Hepatocyte (in vitro differentiated cells): ENCODE data around the gene FAM81A. TPM values are rescaled to one million over a fixed set of nuclear protein-coding genes. Genes with fewer than 3 reads are reported as not detected.
"Not testable (repeated sequence)": the region's sequence is repeated elsewhere in the genome, so short reads cannot be mapped to it uniquely, and the experiment has no call there.

Source experiments
- DNase-seq: peaks from one replicate; pipeline ENCODE4 v3.0.0-alpha.2; 2016; ENCODE audit warnings: low spot score
- H2AFZ ChIP-seq: fragments of 200-600 bp; sonication (generic); 2 replicates; pipeline ENCODE4 v1.6.0; 2016; ENCODE audit warnings: antibody characterized with exemption, mild to moderate bottlenecking
- H3K27ac ChIP-seq: fragments of 200-600 bp; sonication (generic); 2 replicates; pipeline ENCODE4 v1.5.1; 2016; ENCODE audit warnings: mild to moderate bottlenecking
- H3K27me3 ChIP-seq: fragments of 200-600 bp; sonication (generic); 2 replicates; pipeline ENCODE4 v1.6.1; 2016
- H3K36me3 ChIP-seq: fragments of 200-600 bp; sonication (generic); replicated peaks from 2 replicates; pipeline ENCODE4 v1.5.1; 2016; ENCODE audit warnings: low read depth; ENCODE audit not compliant: insufficient read depth
- H3K4me1 ChIP-seq: fragments of 200-600 bp; sonication (generic); 2 replicates; pipeline ENCODE4 v1.5.1; 2016; ENCODE audit warnings: mild to moderate bottlenecking, moderate library complexity; ENCODE audit not compliant: insufficient read depth
- H3K4me2 ChIP-seq: fragments of 200-600 bp; sonication (generic); 2 replicates; pipeline ENCODE4 v1.6.0; 2016
- H3K4me3 ChIP-seq: fragments of 200-600 bp; sonication (generic); 2 replicates; pipeline ENCODE4 v1.5.1; 2016; ENCODE audit warnings: mild to moderate bottlenecking
- H3K79me2 ChIP-seq: fragments of 200-600 bp; sonication (generic); 2 replicates; pipeline ENCODE4 v1.6.0; 2017; ENCODE audit warnings: mild to moderate bottlenecking
- H3K9me2 ChIP-seq: fragments of 200-600 bp; sonication (generic); replicated peaks from 2 replicates; pipeline ENCODE4 v1.6.0; 2017; ENCODE audit warnings: mild to moderate bottlenecking; ENCODE audit not compliant: insufficient read depth
- H3K9me3 ChIP-seq: fragments of 200-600 bp; sonication (generic); 2 replicates; pipeline ENCODE4 v1.5.1; 2016; ENCODE audit warnings: low read depth, mild to moderate bottlenecking
- H4K20me1 ChIP-seq: fragments of 200-600 bp; sonication (generic); 2 replicates; pipeline ENCODE4 v1.6.0; 2016; ENCODE audit warnings: mild to moderate bottlenecking; ENCODE audit not compliant: insufficient read depth, poor library complexity, severe bottlenecking
- EZH2 ChIP-seq: fragments of 200-600 bp; sonication (generic); IDR thresholded peaks from 2 replicates; pipeline ENCODE4 v1.6.1; 2016; ENCODE audit warnings: antibody characterized with exemption, mild to moderate bottlenecking, borderline replicate concordance
- EZH2phosphoT487 ChIP-seq: fragments of 200-600 bp; sonication (generic); IDR thresholded peaks from one replicate; pipeline ENCODE4 v1.6.1; 2018; ENCODE audit warnings: antibody characterized with exemption, mild to moderate bottlenecking, low read depth, moderate library complexity; ENCODE audit not compliant: unreplicated experiment, severe bottlenecking
- WGBS: methylation state at CpG from one replicate; pipeline ENCODE4 v1.1.6; 2016; ENCODE audit warnings: low lambda C conversion rate; ENCODE audit errors: missing lambda C conversion rate; 5-methylcytosine and 5-hydroxymethylcytosine counted together
- polyA plus RNA-seq: library from polyadenylated mRNA; unstranded; fragments of >200 nt; fragmentation: Nextera tagmentation; extraction: Ambion mirVana; gene quantifications from 2 replicates; pipeline ENCODE4 v1.2.1, GENCODE V29; 2016
- total RNA-seq: library from RNA; depleted of rRNA; stranded (reverse); fragments of >200 nt; gene quantifications from 2 replicates; pipeline ENCODE4 v1.2.3, GENCODE V29; 2014
- TF ChIP-seq, protein P1 (sequence below): fragments of 200-600 bp; sonication (generic); IDR thresholded peaks from 2 replicates; pipeline ENCODE4 v1.5.1; 2016; ENCODE audit warnings: antibody characterized with exemption, mild to moderate bottlenecking; ENCODE audit not compliant: poor library complexity

The FAM81A gene
- total and polyA plus RNA-seq, 2 experiments from 2014 or later: 0.47 to 0.85 TPM

DNA sequence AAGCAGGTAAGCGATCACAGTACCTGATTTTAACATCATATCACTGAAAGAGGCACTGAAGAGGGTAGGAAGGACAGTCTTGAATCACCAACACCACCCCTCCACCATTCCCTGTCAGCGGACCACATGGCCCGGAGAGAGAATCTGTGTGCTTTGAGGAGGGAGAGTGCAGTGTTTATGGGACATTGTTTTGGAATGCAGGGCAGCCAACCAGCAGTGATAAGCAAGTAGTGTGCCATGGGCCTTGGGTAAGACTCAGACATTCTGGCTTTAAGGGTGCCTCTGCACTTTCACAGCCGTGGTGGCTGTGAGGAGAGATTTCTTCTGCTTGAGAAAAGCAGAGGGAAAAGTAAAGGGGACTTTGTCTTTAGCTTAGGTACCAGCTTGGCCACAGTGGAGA, 46.4 kb downstream of the FAM81A start:
- Histone ChIP-seq H3K9me2 (no peaks in the 10 kb centered on the region), H3K4me2 (no peak overlapping the region), H3K79me2 (no peaks in the 10 kb centered on the region), H3K4me1 (no peaks in the 10 kb centered on the region), H3K27ac (no peak overlapping the region), H4K20me1 (no peaks in the 10 kb centered on the region), H3K9me3 (no peaks in the 10 kb centered on the region), H3K4me3 (no peak overlapping the region), H3K27me3 (no peaks in the 10 kb centered on the region), H2AFZ (no peak overlapping the region), H3K36me3 (no peaks in the 10 kb centered on the region)
- 93% methylated on average over 4 of the region's 4 CpGs for WGBS
- DNase-seq: no peak
- TF ChIP-seq EZH2 (no peak), EZH2phosphoT487 (no peak)
- TF ChIP-seq, protein P1, sequence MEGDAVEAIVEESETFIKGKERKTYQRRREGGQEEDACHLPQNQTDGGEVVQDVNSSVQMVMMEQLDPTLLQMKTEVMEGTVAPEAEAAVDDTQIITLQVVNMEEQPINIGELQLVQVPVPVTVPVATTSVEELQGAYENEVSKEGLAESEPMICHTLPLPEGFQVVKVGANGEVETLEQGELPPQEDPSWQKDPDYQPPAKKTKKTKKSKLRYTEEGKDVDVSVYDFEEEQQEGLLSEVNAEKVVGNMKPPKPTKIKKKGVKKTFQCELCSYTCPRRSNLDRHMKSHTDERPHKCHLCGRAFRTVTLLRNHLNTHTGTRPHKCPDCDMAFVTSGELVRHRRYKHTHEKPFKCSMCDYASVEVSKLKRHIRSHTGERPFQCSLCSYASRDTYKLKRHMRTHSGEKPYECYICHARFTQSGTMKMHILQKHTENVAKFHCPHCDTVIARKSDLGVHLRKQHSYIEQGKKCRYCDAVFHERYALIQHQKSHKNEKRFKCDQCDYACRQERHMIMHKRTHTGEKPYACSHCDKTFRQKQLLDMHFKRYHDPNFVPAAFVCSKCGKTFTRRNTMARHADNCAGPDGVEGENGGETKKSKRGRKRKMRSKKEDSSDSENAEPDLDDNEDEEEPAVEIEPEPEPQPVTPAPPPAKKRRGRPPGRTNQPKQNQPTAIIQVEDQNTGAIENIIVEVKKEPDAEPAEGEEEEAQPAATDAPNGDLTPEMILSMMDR: no peak

DNA sequence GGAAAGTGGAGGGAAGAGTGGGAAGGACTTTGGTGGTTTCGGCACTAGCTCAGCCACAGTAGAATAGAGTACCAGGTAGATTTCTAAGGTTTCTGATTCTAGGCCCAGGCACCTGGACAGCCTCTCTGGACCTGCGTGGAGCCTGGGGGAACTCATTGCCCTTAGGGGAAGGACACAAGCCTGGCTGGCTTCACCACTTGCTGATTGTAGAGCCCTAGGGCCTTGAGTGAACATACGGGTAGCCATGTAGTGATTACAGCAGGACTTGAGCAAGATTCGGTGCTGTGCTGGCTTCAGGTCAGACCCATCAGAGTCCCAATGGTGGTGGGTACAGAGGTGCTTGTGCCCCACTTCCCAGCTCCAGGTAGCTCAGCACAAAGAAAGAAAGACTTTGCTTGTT, 47.0 kb downstream of the FAM81A start:
- H3K79me2 ChIP-seq: no peaks in the 10 kb centered on the region
- no peak overlapping the region for H2AFZ ChIP-seq
- H3K27me3 ChIP-seq: no peaks in the 10 kb centered on the region
- H3K9me3 ChIP-seq: no peaks in the 10 kb centered on the region
- H3K4me1 ChIP-seq: no peaks in the 10 kb centered on the region
- H3K4me2 ChIP-seq: no peak overlapping the region
- DNase-seq: no peak
- no peaks in the 10 kb centered on the region for H3K36me3 ChIP-seq
- no peaks in the 10 kb centered on the region for H3K9me2 ChIP-seq
- H3K4me3 ChIP-seq: no peak overlapping the region
- 96% methylated on average over 4 of the region's 4 CpGs for WGBS
- H4K20me1 ChIP-seq: no peaks in the 10 kb centered on the region
- H3K27ac ChIP-seq: no peak overlapping the region
- TF ChIP-seq, protein P1: no peak
- TF ChIP-seq EZH2: no peak
- TF ChIP-seq EZH2phosphoT487: no peak

DNA sequence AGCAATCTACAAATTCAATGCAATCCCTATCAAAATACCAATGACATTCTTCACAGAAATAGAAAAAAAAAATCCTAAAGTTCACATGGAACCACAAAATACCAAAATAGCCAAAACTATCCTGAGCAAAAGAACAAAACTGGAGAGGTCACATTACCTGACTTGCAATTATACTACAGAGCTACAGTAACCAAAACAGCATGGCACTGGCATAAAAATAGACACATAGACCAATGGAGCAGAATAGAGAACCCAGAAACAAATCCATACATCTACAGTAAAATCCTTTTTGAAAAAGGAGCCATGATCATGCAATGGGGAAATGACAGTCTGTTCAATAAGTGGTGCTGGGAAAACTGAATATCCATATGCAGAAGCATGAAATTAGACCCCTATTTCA, 51.5 kb downstream of the FAM81A start:
- not testable (repeated sequence) for H3K9me2 ChIP-seq, H3K79me2 ChIP-seq, H3K9me3 ChIP-seq, H3K27ac ChIP-seq, H4K20me1 ChIP-seq, H3K4me1 ChIP-seq, H3K36me3 ChIP-seq, H3K27me3 ChIP-seq, H3K4me2 ChIP-seq, H2AFZ ChIP-seq, H3K4me3 ChIP-seq, DNase-seq

DNA sequence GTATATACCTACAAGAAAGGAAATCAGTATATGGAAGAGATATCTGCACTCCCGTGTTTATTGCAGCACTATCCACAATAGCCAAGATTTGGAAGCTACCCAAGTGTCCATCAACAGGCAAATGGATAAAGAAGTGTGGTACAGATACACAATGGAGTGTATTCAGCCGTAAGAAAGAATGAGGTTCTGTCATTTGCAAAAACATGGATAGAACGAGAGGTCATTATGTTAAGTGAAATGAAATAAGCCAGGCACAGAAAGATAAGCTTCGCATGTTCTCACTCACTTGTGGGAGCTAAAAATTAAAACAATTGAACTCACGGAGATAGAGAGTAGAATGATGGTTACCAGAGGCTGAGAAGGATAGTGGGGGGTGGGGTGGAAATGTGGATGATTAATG, 53.1 kb downstream of the FAM81A start:
- no peaks in the 10 kb centered on the region for H3K79me2 ChIP-seq
- H3K27ac ChIP-seq: no peak overlapping the region
- H3K9me3 ChIP-seq: no peaks in the 10 kb centered on the region
- H3K4me3 ChIP-seq: no peak overlapping the region
- H4K20me1 ChIP-seq: no peaks in the 10 kb centered on the region
- no peaks in the 10 kb centered on the region for H3K36me3 ChIP-seq
- no peak overlapping the region for H2AFZ ChIP-seq
- no peak for TF ChIP-seq EZH2
- TF ChIP-seq, protein P1: no peak
- TF ChIP-seq EZH2phosphoT487: no peak
- no peak for DNase-seq
- H3K4me2 ChIP-seq: no peak overlapping the region
- no peaks in the 10 kb centered on the region for H3K27me3 ChIP-seq
- WGBS: 64% methylated on average over 5 of the region's 5 CpGs
- no peaks in the 10 kb centered on the region for H3K4me1 ChIP-seq
- no peaks in the 10 kb centered on the region for H3K9me2 ChIP-seq
